Measurements from ENCODE around the gene NDUFAF5. TPM values are rescaled to one million over a fixed set of nuclear protein-coding genes. Genes with fewer than 3 reads are reported as not detected.

NDUFAF5 gene
- total and polyA plus RNA-seq, 2 of the 8 experiments (the other 6 are each of a cell fraction or from before 2014, with no cell fraction given), result 11.8 to 32.3 TPM

DNA sequence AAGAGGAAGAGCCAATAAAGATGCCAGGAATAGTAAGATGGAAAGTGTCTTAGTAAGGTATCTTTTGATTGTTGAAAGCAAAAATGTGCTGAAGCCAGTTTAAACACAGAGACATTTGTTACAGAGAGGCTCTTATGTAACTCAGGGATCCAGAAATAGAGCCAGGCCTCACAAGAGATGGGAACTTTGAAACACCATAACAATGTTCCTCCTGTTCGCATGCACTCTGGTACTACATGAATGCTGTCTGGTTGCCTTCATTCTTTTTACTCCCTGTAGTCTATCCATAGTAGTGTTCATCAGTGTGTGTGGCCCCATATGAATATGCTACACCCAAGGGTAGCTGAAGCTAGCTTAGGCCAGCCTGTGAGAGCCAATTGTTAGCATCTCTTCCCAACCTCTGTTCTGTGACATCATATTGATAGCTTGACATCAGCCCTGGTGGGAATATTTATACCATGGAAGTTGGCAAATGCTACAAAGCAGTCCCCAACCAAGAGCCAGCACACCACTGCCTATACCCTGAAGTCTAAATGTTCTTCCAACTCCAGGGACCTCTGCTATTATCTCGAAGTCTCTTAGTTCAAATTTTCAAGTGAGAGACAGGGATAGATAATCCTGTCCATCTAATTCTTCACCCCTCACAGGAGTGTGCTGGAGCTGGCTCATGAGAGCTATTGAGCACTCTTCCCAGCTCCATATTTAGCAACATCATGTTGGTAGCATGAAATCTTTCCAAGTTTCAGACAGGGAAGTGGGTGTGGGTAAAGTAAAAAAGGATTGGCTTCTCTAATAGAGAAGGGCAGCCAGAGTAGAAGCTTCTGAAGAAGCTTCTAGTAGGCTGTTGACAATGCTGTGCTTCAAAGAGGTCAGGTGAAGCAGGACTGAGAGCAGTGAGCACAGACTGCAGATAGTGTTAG, 7.0 kb downstream of the NDUFAF5 start:
- H2BK5ac ChIP-seq (ENCODE audit: low read depth, low read length), result no peak overlapping the region
- no peak overlapping the region for H4K5ac ChIP-seq (ENCODE audit: insufficient read length, low read depth, low read length)
- H3K4me1 ChIP-seq (replicated peaks in 1 of 4; ENCODE audit: control insufficient read depth in 3 of 4, insufficient read depth in 4 of 4, low read length in 3 of 4), result no peaks in the 10 kb centered on the region
- H3K4me2 ChIP-seq (ENCODE audit: insufficient read depth in 1 of 2, low read depth in 2 of 2, low read length in 2 of 2), result no peak overlapping the region
- no peak overlapping the region for H2BK20ac ChIP-seq (ENCODE audit: low read length)
- H3K27ac ChIP-seq (ENCODE audit: low read depth, low read length), result no peak overlapping the region
- no peaks in the 10 kb centered on the region for H3K9me3 ChIP-seq (ENCODE audit: insufficient read depth in 2 of 2, low read depth in 1 of 2, low read length in 1 of 2)
- peaks cover 0 to 8% of the 10 kb centered on the region in 2 experiments; a peak in 2 of 4 replicates for H3K79me2 ChIP-seq (ENCODE audit: control insufficient read depth in 1 of 2, insufficient read depth in 2 of 2, low read length in 2 of 2)
- DNase-seq (ENCODE audit: low read depth in 1 of 2, low spot score in 2 of 2) (no peak), FAIRE-seq (no peak)
- no peak overlapping the region for H3K14ac ChIP-seq (ENCODE audit: insufficient read length)
- H2BK120ac ChIP-seq (replicated peaks; ENCODE audit: low read depth, low read length), result no peak overlapping the region
- no peaks in the 10 kb centered on the region for H3K27me3 ChIP-seq (replicated peaks in 1 of 4; ENCODE audit: control insufficient read depth in 3 of 4, extremely low read depth in 1 of 4, insufficient read depth in 3 of 4, low read length in 3 of 4)
- no peak overlapping the region for H2BK12ac ChIP-seq (ENCODE audit: low read depth, low read length)
- H3K56ac ChIP-seq (replicated peaks; ENCODE audit: insufficient read length, low read depth, low read length), result no peak overlapping the region
- no peak overlapping the region for H4K91ac ChIP-seq (replicated peaks; ENCODE audit: insufficient read length, low read length)
- no peak overlapping the region for H4K8ac ChIP-seq (ENCODE audit: extremely low read depth, insufficient read depth, low read length)
- ChIA-PET POLR2A (ENCODE audit: partially characterized antibody) (interaction anchor here (0.6 to 6.0 kb wide), 5 partner anchors 7 to 106 kb away, joined by 3 to 28 read pairs (median 4); partner anchors contain the start of genes ESF1 and NDUFAF5), CTCF (ENCODE audit: partially characterized antibody) (interaction anchor here (0.6 to 2.0 kb wide), 5 partner anchors 18 to 181 kb away, joined by 3 to 6 read pairs (median 5); no protein-coding TSS in a partner anchor)
- H3K36me3 ChIP-seq (ENCODE audit: control insufficient read depth in 2 of 4, insufficient read depth in 4 of 4, low read length in 3 of 4), result peaks cover 19 to 65% (median 44%) of the 10 kb centered on the region in 4 experiments
- H3K9ac ChIP-seq (replicated peaks in 1 of 4; ENCODE audit: extremely low read depth in 1 of 4, low read depth in 3 of 4, low read length in 3 of 4), result no peak overlapping the region
- H4K20me1 ChIP-seq (replicated peaks in 1 of 2; ENCODE audit: control insufficient read depth in 1 of 2, insufficient read depth in 2 of 2, low read length in 2 of 2), result peaks cover 0 to 3% of the 10 kb centered on the region in 2 experiments
- no peak overlapping the region for H3K4me3 ChIP-seq (ENCODE audit: extremely low read depth in 1 of 4, insufficient read depth in 2 of 4, low read depth in 3 of 4, low read length in 4 of 4)
- no peak overlapping the region for H2BK15ac ChIP-seq (ENCODE audit: low read length)
- H2AK5ac ChIP-seq (ENCODE audit: low read depth, low read length), result no peak overlapping the region
- H3K23ac ChIP-seq (ENCODE audit: insufficient read length), result no peak overlapping the region
- no peaks in the 10 kb centered on the region for H3K23me2 ChIP-seq (ENCODE audit: low read depth, low read length)
- WGBS, 2 experiments (ENCODE audit: extremely low coverage in 1 of 2, insufficient coverage in 1 of 2, insufficient read length in 1 of 2, insufficient replicate concordance in 2 of 2, low coverage in 1 of 2, low lambda C conversion rate in 2 of 2, missing lambda C conversion rate in 1 of 2), result 84% methylated on average over 2 of the region's 2 CpGs; no CpG with 5 or more reads in 1 of the 2 experiments
- no peak overlapping the region for H3K18ac ChIP-seq (ENCODE audit: extremely low read depth, low read length)
- no peak overlapping the region for H3K4ac ChIP-seq (replicated peaks; ENCODE audit: insufficient read length, low read depth, low read length)
- H2AFZ ChIP-seq (ENCODE audit: low read length), result no peak overlapping the region
- H3K79me1 ChIP-seq (ENCODE audit: low read depth, low read length), result no peaks in the 10 kb centered on the region
